NCI-H1694 (cell line): ENCODE data around the gene NME4.

Source experiments
- DNase-seq: peaks from one replicate; lab custom pipeline; 2025; lab: John Stamatoyannopoulos, UW

NME4 gene

GRCh38 chr16:363766-364490, 33.1 kb upstream of the NME4 start:
- DNase-seq, result no peak

GRCh38 chr16:364595-365491, 32.2 kb upstream of the NME4 start:
- DNase-seq, result no peak

- DNase-seq, result no peak
Observed at GRCh38 chr16:366476-366875, 30.5 kb upstream of the NME4 start.

- DNase-seq, result no peak
Observed at GRCh38 chr16:367333-367903, 29.6 kb upstream of the NME4 start.

- no peak for DNase-seq
Observed at GRCh38 chr16:368388-369158, 28.4 kb upstream of the NME4 start.

- DNase-seq, result no peak
Observed at GRCh38 chr16:369275-369865, 27.6 kb upstream of the NME4 start.

GRCh38 chr16:369866-370436, 27.0 kb upstream of the NME4 start:
- DNase-seq, result no peak

- peak; percentile 80 for DNase-seq
Observed at GRCh38 chr16:370443-370842, 26.6 kb upstream of the NME4 start, which contains the start of gene MRPL28. TSS of gene MRPL28 (minus strand) at chr16:370538. CDS start at chr16:370218, 320 bp downstream.

- DNase-seq, result no peak
Observed at GRCh38 chr16:370979-371514, 26.0 kb upstream of the NME4 start.

GRCh38 chr16:371515-372301, 25.3 kb upstream of the NME4 start:
- DNase-seq, result no peak

- DNase-seq, result no peak
Observed at GRCh38 chr16:372302-372983, 24.6 kb upstream of the NME4 start.

GRCh38 chr16:373020-373598, 23.9 kb upstream of the NME4 start:
- DNase-seq, result no peak

- DNase-seq, result no peak
Observed at GRCh38 chr16:373848-374615, 23.0 kb upstream of the NME4 start.

- no peak for DNase-seq
Observed at GRCh38 chr16:374616-374926, 22.4 kb upstream of the NME4 start.

- DNase-seq, result no peak
Observed at GRCh38 chr16:375212-375611, 21.8 kb upstream of the NME4 start.

GRCh38 chr16:375927-376816, 20.8 kb upstream of the NME4 start:
- no peak for DNase-seq

GRCh38 chr16:376817-377418, 20.1 kb upstream of the NME4 start:
- DNase-seq, result no peak
